ENCODE results near the gene HIVEP3.

GRCh38 chr1:41559331-41559730, 359.4 kb downstream of the HIVEP3 start:
- TF ChIP-seq CTCF (conservative IDR thresholded peaks at IDR 0.05; ENCODE audit: low read depth, low read length) (no peak), EZH2 (IDR thresholded peaks at IDR 0.05; ENCODE audit: borderline replicate concordance, low read depth, low read length, poor library complexity, severe bottlenecking) (no peak)
